ENCODE data around the gene TAF11.
"Not testable (repeated sequence)": the region's sequence is repeated elsewhere in the genome, so short reads cannot be mapped to it uniquely, and the experiment has no call there.

Gene TAF11

GRCh38 chr6:34901930-34902329 is 14.1 kb upstream of the TAF11 start:
- no peak for DNase-seq

- no peak for DNase-seq
These were observed 12.6 kb upstream of the TAF11 start for GRCh38 chr6:34900321-34901031.

- not testable (repeated sequence) for DNase-seq
These were observed 11.9 kb upstream of the TAF11 start for GRCh38 chr6:34899748-34900147.

- DNase-seq: no peak
These were observed 9.9 kb upstream of the TAF11 start for GRCh38 chr6:34897716-34898115.

GRCh38 chr6:34897130-34897529 is 9.3 kb upstream of the TAF11 start:
- no peak for DNase-seq

GRCh38 chr6:34894693-34895092 is 6.9 kb upstream of the TAF11 start:
- DNase-seq: no peak

- no peak for DNase-seq
These were observed 3.5 kb upstream of the TAF11 start for GRCh38 chr6:34891296-34891695.

GRCh38 chr6:34890533-34890925 is 2.7 kb upstream of the TAF11 start:
- no peak for DNase-seq

GRCh38 chr6:34888874-34889555 is 1.2 kb upstream of the TAF11 start, which contains the start of gene ANKS1A:
Gene ANKS1A (plus strand): TSS chr6:34889255. CDS start chr6:34889403, 148 bp downstream.
- DNase-seq: peak; percentile 92 to 95

GRCh38 chr6:34888514-34888856 is 643 bp upstream of the TAF11 start:
- DNase-seq: no peak

GRCh38 chr6:34885837-34886236 is 2.0 kb downstream of the TAF11 start:
- not testable (repeated sequence) for DNase-seq

- DNase-seq: no peak
These were observed 2.8 kb downstream of the TAF11 start for GRCh38 chr6:34884996-34885395.

GRCh38 chr6:34884073-34884472 is 3.8 kb downstream of the TAF11 start:
- not testable (repeated sequence) for DNase-seq

- no peak for DNase-seq
These were observed 9.9 kb downstream of the TAF11 start for GRCh38 chr6:34877869-34878485.

GRCh38 chr6:34877259-34877658 is 10.6 kb downstream of the TAF11 start:
- DNase-seq: no peak

- no peak for DNase-seq
These were observed 11.4 kb downstream of the TAF11 start for GRCh38 chr6:34876472-34876871.

- no peak for DNase-seq
These were observed 12.3 kb downstream of the TAF11 start for GRCh38 chr6:34875292-34876213.

GRCh38 chr6:34872332-34872731 is 15.5 kb downstream of the TAF11 start:
- DNase-seq: no peak

- no peak for DNase-seq
These were observed 16.0 kb downstream of the TAF11 start for GRCh38 chr6:34871853-34872252.

- DNase-seq: no peak
These were observed 20.4 kb downstream of the TAF11 start for GRCh38 chr6:34867484-34867883.

GRCh38 chr6:34866509-34866908 is 21.3 kb downstream of the TAF11 start:
- no peak for DNase-seq

GRCh38 chr6:34865107-34865506 is 22.7 kb downstream of the TAF11 start:
- DNase-seq: no peak

- DNase-seq: no peak
These were observed 23.8 kb downstream of the TAF11 start for GRCh38 chr6:34864007-34864406.
